HL-60/S4 treated with phorbol 12-myristate 13-acetate at 8.2 ng/mL for 4 days and 3 days (cell line): ENCODE results near the gene CFAP99.
"Not testable (repeated sequence)": the region's sequence is repeated elsewhere in the genome, so short reads cannot be mapped to it uniquely, and the experiment has no call there.

Experiments
- in situ Hi-C: fragments of 300-500 bp; cut with MboI; formaldehyde crosslinking; loops from 2 replicates; pipeline ENCODE4 v1.15.0; 2022; ENCODE audit warnings: low sequenced_read_pairs

The CFAP99 gene

DNA sequence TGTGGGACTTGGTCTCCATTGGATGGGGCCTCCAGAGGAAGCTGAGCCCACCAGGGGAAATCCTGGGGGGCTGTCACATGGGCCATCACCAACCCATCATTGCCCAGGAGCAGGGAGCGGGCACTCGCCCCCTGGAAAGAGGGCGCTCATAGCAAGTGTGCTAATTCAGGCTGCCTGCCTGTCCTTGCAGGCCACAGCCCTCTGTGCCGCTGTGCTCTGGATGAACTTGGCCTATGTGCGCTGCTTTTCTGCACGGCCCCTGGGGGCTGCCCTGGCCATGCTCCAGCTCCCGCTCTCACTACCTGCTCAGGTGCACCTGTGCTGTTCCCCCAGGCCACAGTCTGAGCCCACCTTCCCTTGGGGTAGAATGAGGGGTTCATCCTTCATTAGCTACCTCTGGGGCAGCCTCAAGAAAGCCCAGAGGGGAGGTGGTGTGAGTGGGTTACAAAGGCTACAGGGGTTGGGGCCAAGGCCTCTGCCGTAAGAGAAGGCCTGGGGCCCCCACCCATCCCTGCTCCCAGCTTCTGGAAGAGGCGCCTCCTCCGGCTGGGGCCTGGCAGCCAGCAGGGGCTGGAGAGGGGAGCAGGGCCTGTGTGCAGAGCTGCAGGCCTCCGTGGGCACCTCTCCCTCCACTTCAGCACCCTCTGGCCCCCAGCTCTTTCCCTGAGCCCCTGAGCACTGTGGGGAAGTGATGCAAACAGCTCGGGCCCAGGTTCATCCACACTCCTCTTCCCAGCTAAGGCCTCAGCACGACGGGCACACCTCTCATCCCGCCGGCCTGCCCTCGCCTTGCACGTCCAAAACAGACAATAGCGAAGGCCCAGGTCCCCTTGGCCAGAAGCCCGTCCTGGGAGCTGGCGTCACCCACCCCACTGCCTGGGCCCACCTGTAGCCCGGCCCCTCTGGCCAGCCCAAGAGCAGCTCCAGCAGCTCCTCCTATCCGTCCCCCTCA, 8.9 kb downstream of the CFAP99 start:
- in situ Hi-C loops, result no loop called here

DNA sequence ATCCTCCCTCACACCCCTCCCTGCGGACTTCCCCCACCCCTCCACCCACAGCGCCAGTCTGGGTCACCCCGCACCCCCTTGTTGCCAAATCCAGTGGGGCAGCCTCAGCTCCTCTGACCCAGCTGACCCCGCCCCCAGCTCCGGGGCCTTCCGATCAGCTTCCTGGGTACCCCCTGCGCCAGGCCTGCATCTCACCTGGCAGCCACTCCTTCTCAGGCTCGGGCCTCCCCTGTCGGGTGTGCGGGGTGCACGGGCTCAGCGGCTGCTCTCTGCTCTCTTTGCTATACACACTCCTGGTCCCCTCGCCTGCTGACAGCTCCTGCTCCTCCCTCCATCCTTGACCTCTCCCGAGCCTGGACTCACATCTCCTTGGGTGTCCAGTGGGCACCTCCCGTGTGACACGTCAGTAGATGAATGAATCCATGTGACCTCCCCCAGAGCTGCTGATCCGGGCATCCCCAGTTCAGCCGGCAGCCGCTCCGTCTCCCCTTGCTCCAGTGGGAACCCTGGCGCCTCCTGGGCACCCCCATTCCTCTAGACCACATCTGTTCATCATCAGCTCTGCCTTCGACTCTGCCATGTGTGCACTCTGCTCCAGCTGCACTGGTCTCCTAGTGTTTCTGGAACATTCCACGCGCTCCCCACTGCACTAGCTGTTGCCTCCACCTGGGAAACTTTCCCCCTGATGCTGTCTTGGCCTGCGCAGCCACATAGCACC, 9.9 kb downstream of the CFAP99 start:
- in situ Hi-C loops, result no loop called here

DNA sequence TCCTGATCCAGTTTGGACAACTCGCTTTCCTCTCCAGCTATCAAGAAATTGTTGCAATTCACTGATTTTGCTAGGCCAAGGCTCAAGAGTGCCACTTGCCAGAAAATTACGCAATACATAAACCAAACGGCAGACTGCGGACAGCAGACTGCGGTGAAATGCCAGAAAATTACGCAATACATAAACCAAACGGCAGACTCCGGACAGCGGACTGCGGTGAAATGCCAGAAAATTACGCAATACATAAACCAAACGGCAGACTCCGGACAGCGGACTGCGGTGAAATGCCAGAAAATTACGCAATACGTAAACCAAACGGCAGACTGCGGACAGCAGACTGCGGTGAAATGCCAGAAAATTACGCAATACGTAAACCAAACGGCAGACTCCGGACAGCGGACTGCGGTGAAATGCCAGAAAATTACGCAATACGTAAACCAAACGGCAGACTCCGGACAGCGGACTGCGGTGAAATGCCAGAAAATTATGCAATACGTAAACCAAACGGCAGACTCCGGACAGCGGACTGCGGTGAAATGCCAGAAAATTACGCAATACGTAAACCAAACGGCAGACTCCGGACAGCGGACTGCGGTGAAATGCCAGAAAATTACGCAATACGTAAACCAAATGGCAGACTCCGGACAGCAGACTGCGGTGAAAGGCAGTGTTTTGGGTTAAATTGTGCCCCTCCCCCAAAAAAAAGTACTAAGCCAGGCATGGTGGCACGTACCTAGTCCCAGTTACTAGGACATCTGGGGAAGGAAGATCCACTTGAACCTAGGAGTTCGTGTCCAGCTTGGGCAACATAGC, 11.4 kb downstream of the CFAP99 start:
- in situ Hi-C loops, result not testable (repeated sequence)

DNA sequence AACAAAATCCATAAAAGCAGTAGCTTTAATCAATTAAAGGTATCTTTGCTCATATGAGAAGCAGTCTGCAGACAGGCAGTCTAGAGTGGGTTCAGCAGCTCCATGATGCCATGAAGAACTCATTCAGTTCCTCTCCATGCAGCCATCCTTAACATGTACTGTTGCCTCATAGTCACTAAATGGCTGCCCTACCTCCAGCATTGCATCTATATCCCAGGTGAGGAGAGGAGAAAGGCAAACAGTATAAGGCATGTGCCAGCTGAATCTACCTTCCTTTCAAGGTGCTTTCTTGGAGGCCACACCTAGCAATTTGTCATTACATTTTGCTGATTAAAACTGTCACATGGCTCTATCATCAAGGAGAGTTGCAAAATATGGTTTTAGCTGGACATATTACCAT, 13.2 kb downstream of the CFAP99 start:
- in situ Hi-C loops, result no loop called here

DNA sequence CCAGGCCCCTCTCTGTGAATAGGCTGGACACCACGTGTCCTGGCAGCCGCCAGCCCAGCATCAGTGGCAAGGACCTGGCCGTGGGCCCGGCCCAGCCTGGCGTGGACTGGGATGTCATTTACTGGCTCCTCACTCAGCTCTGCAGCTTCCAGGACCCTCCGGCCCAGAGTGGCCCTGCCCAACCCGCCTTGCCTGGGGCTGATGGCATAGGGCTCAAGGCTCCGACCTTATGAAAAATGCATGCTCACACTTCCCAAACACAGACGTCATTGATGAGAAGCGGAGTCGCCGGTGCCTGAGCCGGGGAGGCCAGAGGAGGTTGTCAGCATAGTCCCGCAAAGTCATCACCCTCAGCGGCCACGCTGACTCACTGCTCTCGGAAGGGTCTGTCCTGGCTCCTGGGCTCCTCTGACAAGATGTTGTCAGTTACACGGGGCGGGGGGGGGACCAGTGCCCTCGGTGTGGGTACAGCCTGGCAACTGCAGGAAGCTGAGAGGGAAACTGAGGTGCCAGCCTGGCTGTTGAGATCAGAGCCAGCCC, 14.3 kb downstream of the CFAP99 start:
- in situ Hi-C loops, result no loop called here

DNA sequence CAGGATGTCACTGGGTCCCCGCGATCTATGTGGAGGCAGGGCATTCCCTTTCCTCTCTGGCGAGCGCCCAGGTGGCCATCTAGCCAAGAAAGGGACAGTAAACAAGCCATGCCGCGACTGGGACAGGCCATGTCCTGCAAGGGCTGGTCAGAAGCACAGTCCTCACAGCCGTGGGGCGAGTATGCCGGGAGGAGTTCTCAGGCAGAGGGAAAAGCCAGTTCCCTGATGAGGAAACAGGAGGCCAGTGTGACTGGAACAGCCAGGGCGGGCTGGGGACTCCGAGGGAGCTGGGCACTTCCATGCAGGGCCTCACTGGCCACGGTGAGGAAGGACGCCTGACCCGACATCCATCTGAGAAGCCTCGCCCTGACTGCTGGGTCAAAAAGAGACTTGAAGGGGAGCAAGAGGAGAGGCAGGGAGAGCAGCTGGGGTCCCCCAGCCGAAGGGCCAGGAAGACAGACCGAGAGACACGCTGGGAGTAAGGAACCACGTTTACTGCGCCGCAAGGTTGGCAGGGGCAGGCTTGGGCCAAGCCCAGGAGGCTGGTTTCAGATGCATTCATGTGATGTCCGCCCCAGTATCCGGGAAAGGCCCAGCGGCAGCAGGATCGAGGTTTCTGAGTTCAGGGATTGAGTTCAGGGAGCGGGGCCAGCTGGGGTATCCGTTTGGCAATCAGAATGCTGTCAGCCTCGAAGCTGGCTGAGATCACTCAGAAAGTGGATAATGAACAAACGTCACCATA, 15.0 kb downstream of the CFAP99 start:
- in situ Hi-C loops, result no loop called here

DNA sequence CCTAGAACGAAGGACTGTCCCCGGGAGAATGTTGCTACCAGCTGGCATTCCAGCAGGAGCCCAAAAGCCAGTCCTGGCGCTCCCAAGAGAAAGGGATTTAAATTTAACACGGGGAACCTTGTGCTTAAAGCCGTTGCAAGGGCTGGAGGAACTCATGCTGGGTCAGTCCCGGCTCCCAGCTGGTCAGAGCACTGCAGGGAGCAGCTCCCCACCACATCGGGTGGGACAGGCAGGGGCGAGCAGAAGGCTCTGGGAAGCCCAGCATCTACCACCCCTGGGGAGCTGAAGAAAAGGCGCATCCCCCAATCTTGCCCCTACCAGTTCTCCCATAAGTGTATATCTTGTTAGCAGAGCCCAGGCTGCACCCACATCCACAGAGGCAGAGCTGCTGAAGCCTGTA, 15.7 kb downstream of the CFAP99 start:
- in situ Hi-C loops, result no loop called here

DNA sequence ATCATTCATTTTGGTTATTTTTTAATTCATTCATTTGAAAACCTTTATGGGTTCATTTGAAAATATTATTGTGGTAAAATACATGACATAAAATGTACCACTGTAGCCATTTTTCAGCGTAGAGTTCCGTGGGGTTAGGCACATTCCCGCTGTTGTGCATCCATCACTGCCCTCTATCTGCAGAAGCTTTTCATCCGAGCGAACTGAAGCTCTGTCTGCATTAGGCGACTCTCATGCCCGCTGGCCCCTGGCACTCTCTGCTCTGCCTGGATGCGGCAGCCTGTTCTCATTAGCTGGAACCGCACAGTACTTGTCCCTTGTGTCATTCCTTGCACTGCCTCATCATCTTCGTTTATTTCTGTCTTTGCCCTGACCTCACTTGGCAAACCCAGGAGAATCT, 17.5 kb downstream of the CFAP99 start:
- in situ Hi-C loops, result no loop called here

DNA sequence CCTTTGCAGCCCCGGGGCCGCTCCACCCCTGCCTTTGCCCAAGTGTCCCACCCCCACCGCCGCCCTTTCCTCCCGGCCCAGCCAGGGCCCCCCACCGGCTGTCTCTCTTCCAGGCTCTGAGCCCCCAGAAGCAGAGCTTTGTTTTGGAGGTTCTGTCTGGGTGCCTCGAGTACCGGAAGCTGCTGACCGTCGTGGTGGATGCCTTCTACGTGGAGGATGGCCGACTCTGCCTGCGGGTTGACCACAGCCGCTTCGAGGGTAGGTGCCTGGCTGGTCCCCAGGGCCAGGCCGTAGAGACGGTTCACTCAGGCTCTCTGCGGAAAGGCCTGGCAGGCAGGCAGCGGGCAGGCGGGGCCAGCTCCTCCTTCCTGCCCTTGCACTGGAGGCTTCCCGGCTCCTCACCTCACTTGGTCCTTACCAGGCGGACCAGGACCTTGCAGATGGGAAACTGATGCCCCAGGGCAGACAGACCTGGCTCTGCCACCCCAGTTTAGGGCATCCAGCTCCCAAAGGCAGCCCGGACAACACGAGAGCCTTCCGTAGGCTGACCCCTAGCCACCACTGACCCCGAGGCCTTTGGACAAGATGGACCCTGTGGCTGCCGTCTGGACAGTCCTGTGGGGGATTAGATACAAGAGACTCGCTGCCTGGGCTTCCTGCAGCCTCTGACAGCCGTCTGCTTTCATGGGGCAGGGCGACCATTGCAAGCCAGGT, 18.2 kb downstream of the CFAP99 start:
- in situ Hi-C loops, result no loop called here

DNA sequence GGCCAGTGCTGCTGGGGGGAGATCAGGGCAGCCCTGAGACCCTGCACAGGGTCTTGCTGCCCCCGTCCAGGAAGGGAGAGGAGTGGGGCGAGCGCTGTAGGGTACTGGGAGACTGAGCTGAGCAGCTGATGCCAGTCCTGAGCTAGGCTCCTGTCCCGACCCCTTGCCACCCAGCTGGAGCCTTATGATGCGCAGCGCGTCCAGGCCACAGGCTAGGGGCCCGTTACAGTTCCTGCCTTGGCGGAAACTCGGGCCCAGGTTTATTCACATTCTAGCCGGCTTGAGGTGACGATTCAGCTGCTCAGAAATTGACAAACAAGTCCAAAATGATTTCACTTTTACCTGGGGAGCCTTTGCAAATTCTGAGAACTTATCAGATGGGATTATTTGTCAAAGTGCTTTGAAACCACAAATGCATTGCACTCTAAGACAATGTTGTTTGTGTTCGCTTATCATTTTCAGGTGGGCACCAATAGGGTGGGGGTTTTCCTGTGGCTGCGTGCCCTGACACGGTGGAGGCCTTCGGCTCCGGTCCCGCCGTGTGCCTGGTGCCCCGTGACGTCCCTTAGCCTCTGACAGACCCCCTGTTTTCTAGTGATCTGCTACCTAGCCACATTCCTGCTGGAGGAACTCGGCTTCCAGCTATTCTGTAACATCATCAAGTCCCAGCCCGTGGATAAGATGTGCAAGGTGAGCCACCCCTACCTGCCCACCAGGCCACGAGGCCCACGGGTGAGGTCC, 18.9 kb downstream of the CFAP99 start:
- in situ Hi-C loops, result no loop called here

DNA sequence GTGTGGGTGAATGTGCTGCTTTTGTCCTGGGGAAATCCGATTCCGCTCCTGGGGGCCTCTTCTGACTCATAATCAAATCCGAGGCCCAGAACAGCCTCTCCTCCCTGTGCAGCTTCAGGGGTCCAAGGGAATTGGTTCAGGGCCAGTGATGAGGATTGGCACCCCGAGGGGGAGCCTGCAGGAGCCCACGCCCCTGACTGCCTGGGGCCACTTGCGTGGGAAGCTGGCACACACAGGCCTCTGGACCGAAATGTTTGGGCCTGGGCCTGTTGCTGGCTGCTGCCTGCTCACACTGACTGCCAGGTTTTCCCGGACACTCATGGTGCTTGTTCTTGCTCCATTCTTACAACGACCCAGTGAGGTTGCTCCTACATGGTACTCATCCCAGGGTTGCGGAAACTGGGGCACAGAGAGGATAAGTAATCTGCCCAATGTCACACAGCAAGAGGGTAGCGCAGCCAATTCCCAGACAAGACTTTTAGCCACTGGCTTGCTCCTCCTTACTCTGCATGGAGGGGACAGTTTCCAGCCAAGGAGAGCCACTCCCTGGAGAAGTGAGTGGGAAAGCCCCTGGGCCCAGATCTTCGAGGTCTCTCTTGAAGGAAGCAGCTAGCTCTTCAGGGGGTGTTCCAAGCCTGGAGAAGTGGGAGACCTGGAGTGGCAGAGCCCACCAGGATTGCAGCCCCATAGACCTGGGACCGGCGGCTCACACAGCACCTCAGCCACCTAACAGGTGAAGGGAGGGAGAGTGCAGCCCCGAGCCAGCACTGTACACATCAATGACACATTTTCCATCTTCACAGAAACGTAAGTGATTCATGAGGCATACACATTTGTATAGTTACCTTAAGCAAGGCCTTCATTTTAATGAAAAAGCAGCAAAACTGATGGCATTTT, 20.3 kb downstream of the CFAP99 start:
- in situ Hi-C loops, result no loop called here

DNA sequence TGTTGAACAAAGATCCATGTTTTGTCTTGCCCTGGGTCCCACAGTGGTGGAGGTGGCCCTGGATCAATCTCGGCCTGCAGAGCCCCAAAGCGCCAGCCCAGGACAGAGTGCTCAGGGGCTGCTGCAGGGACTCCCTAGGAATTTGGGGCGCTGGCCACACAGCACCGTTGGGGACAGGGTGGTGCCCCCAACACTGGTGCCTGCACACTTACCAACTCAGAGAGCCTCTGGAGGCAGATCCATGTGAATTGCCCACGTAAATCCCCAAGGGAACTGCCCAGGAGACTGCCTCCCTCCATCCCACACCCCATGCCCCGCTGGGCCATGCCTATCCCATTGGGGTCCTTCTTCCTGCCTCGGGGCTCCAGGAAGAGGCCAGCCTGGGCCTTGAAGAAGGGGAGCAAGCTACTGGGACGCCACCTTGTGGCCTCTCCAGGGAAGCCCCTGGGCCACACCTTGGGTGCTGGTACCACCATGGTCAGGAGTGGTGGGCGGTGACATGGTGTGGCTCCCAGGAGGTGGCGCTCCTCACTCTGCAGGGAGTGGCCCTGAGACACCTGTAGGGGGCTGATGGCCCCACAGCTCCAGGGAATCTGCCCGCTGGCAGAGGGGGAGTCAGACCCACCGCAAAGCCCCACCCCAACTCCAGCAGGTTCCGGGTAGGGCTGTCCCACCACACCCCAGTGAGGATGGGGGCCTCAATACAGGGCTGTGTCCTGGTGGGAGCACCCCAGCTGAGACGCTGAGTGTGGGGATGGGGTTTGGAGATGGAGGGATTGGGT, 22.8 kb downstream of the CFAP99 start:
- in situ Hi-C loops, result no loop called here

DNA sequence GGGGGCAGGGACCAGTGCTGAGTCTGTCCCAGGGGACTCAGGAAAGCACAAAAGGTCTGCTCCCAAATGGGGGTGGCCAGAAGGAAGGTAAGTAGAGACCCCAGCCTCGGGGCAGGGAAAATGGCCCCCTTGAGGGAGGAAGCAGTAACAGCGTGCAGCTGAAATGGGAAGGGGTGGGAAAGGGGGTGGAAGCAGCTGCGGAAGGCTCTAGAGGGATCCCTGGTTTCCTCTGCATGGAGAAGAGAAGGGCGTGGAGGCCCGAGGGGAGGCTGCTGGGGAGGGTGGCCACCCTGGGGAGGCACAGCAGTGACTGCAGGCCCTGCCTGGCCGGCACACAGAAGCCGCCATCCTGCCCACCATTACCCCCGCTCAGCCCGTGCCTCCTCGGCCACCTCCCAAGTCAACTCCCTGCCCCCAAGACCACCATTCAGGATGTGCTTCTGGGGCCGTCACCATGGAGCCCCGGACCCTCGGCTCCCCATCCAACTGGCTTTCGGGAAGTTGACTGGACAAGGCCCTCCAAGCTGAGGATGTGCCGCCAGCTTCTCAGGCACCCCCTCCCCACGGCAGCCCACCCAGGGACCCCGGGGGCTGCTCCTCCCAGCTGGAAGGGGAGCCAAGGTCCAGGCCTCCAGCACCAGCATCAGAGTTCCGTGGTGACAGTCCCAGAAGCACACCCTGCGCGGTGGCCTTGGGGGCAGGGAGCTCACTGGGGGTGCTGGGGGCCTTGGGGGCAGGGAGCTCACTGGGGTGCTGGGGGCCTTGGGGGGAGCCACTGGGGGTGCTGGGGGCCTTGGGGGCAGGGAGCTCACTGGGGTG, 23.6 kb downstream of the CFAP99 start:
- in situ Hi-C loops, result no loop called here

DNA sequence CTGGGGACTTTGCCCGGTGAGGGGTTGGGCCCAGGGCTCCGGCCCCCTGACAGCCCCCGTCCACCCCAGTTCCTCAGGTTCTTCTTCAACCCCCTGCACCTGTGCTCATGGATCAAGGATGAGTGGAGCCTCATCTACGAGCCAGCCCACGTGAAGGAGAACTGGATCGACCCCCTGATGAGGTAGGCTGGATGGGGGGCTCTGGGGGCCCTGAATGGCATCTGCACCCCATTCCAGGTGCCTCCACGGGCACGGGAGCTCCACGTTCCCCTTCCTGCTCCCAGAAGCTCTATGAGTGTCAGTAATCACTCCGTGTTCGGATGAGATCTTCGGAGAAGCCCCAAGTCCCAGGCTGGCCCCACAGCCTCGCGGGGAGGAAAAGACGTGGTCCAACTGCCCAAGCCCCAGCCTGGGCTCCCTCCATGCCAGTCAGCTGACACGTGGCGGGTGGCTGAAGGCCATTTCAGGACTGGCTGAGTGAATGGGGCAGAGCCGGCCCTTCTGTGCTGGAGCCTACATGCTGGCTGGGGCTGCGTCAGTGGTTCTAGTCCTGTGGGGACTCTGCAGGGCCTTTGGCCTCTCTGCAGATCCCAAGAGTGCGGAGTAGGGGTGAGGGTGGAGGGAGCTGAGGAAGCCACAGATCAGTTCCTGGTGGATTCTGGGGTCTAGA, 24.4 kb downstream of the CFAP99 start:
- in situ Hi-C loops, result no loop called here

DNA sequence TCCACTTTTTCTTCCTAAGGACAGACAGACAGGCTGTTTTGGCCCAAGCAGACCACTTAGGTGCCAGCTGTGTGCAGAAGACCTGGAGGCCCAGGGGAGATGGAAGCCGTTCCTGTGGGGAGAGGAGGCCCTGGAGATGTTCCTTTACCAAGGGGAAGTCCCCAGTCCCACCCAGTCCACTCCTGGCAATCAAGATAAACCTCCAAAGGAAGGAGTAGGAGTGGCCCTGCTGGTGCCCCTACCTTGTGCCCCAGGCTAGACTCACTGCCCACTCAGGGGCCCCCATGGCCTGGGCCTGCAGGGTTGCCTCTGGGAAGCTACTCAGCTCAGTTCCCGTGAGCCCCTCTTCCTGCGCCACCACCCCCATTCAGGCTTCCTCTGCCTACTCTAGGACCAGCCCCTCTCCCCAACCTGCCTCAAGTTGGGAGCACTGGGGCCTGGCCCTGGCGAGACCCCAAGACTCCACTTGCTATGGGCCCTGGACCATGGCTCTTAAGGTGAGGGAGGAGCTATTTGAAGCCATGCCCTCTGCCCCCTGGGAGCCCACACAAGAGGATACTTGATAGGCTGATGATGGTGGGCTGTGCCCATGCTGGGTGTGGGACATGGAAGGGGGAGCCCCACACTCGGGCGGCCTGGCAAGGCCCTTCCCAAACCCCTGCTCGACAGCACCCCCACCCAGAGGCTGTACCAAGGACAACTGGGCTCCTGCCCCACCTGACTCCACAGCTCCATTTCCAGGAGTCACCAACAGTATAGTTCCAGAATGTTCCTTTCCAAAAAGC, 25.4 kb downstream of the CFAP99 start:
- in situ Hi-C loops, result no loop called here
